Measurements from ENCODE around the gene S100A16.

Gene S100A16

GRCh38 chr1:153636312-153636711 is 23.4 kb upstream of the S100A16 start:
- DNase-seq (ENCODE audit: low read depth in 2 of 2): no peak

- DNase-seq (ENCODE audit: low read depth in 2 of 2): no peak
Observed at GRCh38 chr1:153635872-153636271, 22.9 kb upstream of the S100A16 start.

- peak; percentile 94 to 95 for DNase-seq (ENCODE audit: low read depth in 2 of 2)
Observed at GRCh38 chr1:153633754-153634665, 21.1 kb upstream of the S100A16 start, which contains the start of gene CHTOP. Gene CHTOP, plus strand, starts transcription at chr1:153634066. Its CDS starts 2,523 bp downstream, at chr1:153636589.

- no peak for DNase-seq (ENCODE audit: low read depth in 2 of 2)
Observed at GRCh38 chr1:153633161-153633753, 20.3 kb upstream of the S100A16 start.

GRCh38 chr1:153631047-153632022 is 18.4 kb upstream of the S100A16 start:
- DNase-seq (ENCODE audit: low read depth in 2 of 2): no peak

GRCh38 chr1:153630384-153630783 is 17.4 kb upstream of the S100A16 start:
- no peak for DNase-seq (ENCODE audit: low read depth in 2 of 2)

- no peak for DNase-seq (ENCODE audit: low read depth in 2 of 2)
Observed at GRCh38 chr1:153629971-153630370, 17.0 kb upstream of the S100A16 start.

- no peak for DNase-seq (ENCODE audit: low read depth in 2 of 2)
Observed at GRCh38 chr1:153629343-153629665, 16.4 kb upstream of the S100A16 start.

- no peak for DNase-seq (ENCODE audit: low read depth in 2 of 2)
Observed at GRCh38 chr1:153628638-153629342, 15.9 kb upstream of the S100A16 start.

GRCh38 chr1:153627715-153628626 is 15.0 kb upstream of the S100A16 start, which contains the start of gene S100A1:
Gene S100A1, plus strand, starts transcription at chr1:153628434. Its CDS starts 2,088 bp downstream, at chr1:153630522.
- no peak for DNase-seq (ENCODE audit: low read depth in 2 of 2)

- DNase-seq (ENCODE audit: low read depth in 2 of 2): no peak
Observed at GRCh38 chr1:153626904-153627714, 14.2 kb upstream of the S100A16 start, which contains the start of gene S100A13. Gene S100A13, minus strand, starts transcription at chr1:153627505. Its CDS starts 1,033 bp downstream, at chr1:153626472.

- no peak for DNase-seq (ENCODE audit: low read depth in 2 of 2)
Observed at GRCh38 chr1:153626477-153626903, 13.6 kb upstream of the S100A16 start.

GRCh38 chr1:153624965-153625611 is 12.2 kb upstream of the S100A16 start:
- no peak for DNase-seq (ENCODE audit: low read depth in 2 of 2)

- no peak for DNase-seq (ENCODE audit: low read depth in 2 of 2)
Observed at GRCh38 chr1:153623101-153623500, 10.2 kb upstream of the S100A16 start.

GRCh38 chr1:153619171-153619570 is 6.2 kb upstream of the S100A16 start:
- no peak for DNase-seq (ENCODE audit: low read depth in 2 of 2)

GRCh38 chr1:153617663-153618062 is 4.7 kb upstream of the S100A16 start:
- peak in 1 of 2 donors; percentile 11 for DNase-seq (ENCODE audit: low read depth in 2 of 2)

- no peak for DNase-seq (ENCODE audit: low read depth in 2 of 2)
Observed at GRCh38 chr1:153616917-153617311, 4.0 kb upstream of the S100A16 start.

- no peak for DNase-seq (ENCODE audit: low read depth in 2 of 2)
Observed at GRCh38 chr1:153616144-153616916, 3.4 kb upstream of the S100A16 start, which contains the start of gene S100A14. Gene S100A14, minus strand, starts transcription at chr1:153616325. Its CDS starts 467 bp downstream, at chr1:153615858.

Data from stimulated activated CD4-positive, alpha-beta T cell treated with anti-CD3 and anti-CD28 coated beads, Interleukin-1b, Interleukin-23, amount 100 ng/mL, for 1 hour (primary cell).